ENCODE data around the gene LMBRD1.

The LMBRD1 gene

DNA sequence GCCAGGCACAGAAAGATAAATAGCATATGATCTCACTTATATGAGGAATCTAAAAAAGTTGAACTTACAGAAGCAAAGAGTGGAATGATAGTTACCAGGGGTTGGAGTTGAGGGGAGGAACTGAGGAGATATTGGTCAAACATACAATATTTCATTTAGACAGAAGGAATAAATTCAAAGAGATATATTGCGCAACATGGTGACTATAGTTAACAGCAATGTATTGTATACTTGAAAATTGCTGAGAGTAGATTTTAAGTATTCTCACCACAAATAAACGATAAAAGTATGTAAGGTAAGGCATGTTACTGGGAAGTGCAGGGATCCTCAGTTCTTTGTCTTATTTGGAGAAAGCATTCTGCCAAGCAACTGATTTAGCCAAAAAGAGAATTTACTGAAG lies 171.9 kb downstream of the LMBRD1 start:
- Histone ChIP-seq H3K4me3 (ENCODE audit: low read length) (no peak overlapping the region), H4K20me1 (ENCODE audit: control insufficient read depth, insufficient read depth, low read depth, low read length) (no peaks in the 10 kb centered on the region), H3F3A (ENCODE audit: control insufficient read depth, insufficient read depth) (no peaks in the 10 kb centered on the region), H3K27ac (ENCODE audit: low read depth, low read length) (no peak overlapping the region), H3K4me2 (ENCODE audit: low read length) (no peak overlapping the region), H3K36me3 (ENCODE audit: control insufficient read depth, low read length) (no peaks in the 10 kb centered on the region), H3K9me3 (ENCODE audit: control insufficient read depth, insufficient read depth, low read length) (no peaks in the 10 kb centered on the region), H3K27me3 (ENCODE audit: control insufficient read depth, low read length) (no peaks in the 10 kb centered on the region), H3K79me2 (ENCODE audit: control insufficient read depth, low read length) (no peaks in the 10 kb centered on the region), H3K9me2 (replicated peaks; ENCODE audit: control insufficient read depth, low read length) (no peaks in the 10 kb centered on the region), H3K4me1 (ENCODE audit: control insufficient read depth, low read length) (no peaks in the 10 kb centered on the region)
- TF ChIP-seq EZH2phosphoT487 (IDR thresholded peaks at IDR 0.05; ENCODE audit: borderline replicate concordance, low read length): no peak
- TF ChIP-seq, protein P1, sequence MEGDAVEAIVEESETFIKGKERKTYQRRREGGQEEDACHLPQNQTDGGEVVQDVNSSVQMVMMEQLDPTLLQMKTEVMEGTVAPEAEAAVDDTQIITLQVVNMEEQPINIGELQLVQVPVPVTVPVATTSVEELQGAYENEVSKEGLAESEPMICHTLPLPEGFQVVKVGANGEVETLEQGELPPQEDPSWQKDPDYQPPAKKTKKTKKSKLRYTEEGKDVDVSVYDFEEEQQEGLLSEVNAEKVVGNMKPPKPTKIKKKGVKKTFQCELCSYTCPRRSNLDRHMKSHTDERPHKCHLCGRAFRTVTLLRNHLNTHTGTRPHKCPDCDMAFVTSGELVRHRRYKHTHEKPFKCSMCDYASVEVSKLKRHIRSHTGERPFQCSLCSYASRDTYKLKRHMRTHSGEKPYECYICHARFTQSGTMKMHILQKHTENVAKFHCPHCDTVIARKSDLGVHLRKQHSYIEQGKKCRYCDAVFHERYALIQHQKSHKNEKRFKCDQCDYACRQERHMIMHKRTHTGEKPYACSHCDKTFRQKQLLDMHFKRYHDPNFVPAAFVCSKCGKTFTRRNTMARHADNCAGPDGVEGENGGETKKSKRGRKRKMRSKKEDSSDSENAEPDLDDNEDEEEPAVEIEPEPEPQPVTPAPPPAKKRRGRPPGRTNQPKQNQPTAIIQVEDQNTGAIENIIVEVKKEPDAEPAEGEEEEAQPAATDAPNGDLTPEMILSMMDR (IDR thresholded peaks at IDR 0.05; ENCODE audit: low read depth, low read length, poor library complexity, severe bottlenecking): no peak

Data from DOHH2 (cell line).